Sigmoid colon (tissue), 7 donors: ENCODE results near the gene MSH4. TPM values are rescaled to one million over a fixed set of nuclear protein-coding genes. Genes with fewer than 3 reads are reported as not detected.

Source experiments
- DNase-seq: peaks from one replicate; pipeline ENCODE4 v3.0.0-alpha.2; 2019
- H3K27ac ChIP-seq, 4 donors: fragments of 200-600 bp; sonication (generic); one replicate each; pipeline ENCODE4 v1.5.1; 2016 to 2019; ENCODE audit warnings: mild to moderate bottlenecking in 1 of 4
- H3K27me3 ChIP-seq, 3 donors: fragments of 200-600 bp; sonication (generic); one replicate each; pipeline ENCODE4 v1.5.1; 2019; ENCODE audit warnings: mild to moderate bottlenecking in 1 of 3
- H3K36me3 ChIP-seq, 4 donors: fragments of 200-600 bp; sonication (generic); one replicate each; pipeline ENCODE4 v1.5.1; 2016 to 2019
- H3K4me1 ChIP-seq, 4 donors: fragments of 200-600 bp; sonication (generic); one replicate each; pipeline ENCODE4 v1.5.1; 2017 to 2019
- H3K4me3 ChIP-seq, 4 donors: fragments of 200-600 bp; sonication (generic); one replicate each; pipeline ENCODE4 v1.5.1; 2017 to 2019; ENCODE audit warnings: mild to moderate bottlenecking in 2 of 4, moderate library complexity in 1 of 4
- H3K9me3 ChIP-seq, 4 donors: fragments of 200-600 bp in 3 of 4; sonication (generic) in 3 of 4; one replicate each; pipeline versions ENCODE4 v1.5.1 to v1.6.1; 2013 to 2019
- EP300 ChIP-seq, 4 donors: sonication (generic); formaldehyde crosslinking; IDR thresholded peaks; one replicate each; pipeline ENCODE4 v1.6.1; 2017; ENCODE audit warnings: antibody characterized with exemption in 4 of 4
- POLR2A ChIP-seq, 2 donors: fragments of 450-650 bp; IDR thresholded peaks; one replicate each; pipeline ENCODE4 v1.6.1; 2016; ENCODE audit warnings: antibody characterized with exemption in 2 of 2, mild to moderate bottlenecking in 2 of 2, moderate library complexity in 2 of 2
- POLR2AphosphoS5 ChIP-seq, 4 donors: sonication (generic); formaldehyde crosslinking; IDR thresholded peaks; one replicate each; pipeline ENCODE4 v1.6.1; 2017; ENCODE audit warnings: antibody characterized with exemption in 4 of 4
- WGBS, 2 donors: extraction: QIAGEN DNeasy Blood & Tissue Kit; methylation state at CpG; one replicate each; pipeline ENCODE4 v1.1.7; 2013; 5-methylcytosine and 5-hydroxymethylcytosine counted together
- intact Hi-C: fragments of 100-400 bp; cut with DNase I; formaldehyde crosslinking; loops from one replicate; pipeline ENCODE4 v1.15.1; 2023
- polyA plus RNA-seq, 3 donors: library from polyadenylated mRNA; stranded (reverse); fragments of 200-250 nt; gene quantifications; one replicate each; pipeline ENCODE4 v1.2.3, GENCODE V29; 2013
- total RNA-seq, 4 donors: library from RNA; depleted of rRNA; stranded (reverse); fragments of >200 nt; gene quantifications; one replicate each; pipeline ENCODE4 v1.1.0, GENCODE V29; 2016
- TF ChIP-seq, protein P1 (sequence below), 4 experiments: fragments of 450-650 bp in 3 of 4; fragments of 200-600 bp in 1 of 4; IDR thresholded peaks; one replicate each; pipeline ENCODE4 v1.5.1; 2016 to 2019; ENCODE audit warnings: antibody characterized with exemption in 4 of 4, mild to moderate bottlenecking in 3 of 4, moderate library complexity in 2 of 4
- donor health status: healthy with polysubstance abuse.
- donor health status: Bipolar disorder and iron deficiency.
- donor health status: healthy.

The MSH4 gene
- total and polyA plus RNA-seq, 7 donors: 0.07 to 0.71 (median 0.53) TPM; not detected in 3

DNA sequence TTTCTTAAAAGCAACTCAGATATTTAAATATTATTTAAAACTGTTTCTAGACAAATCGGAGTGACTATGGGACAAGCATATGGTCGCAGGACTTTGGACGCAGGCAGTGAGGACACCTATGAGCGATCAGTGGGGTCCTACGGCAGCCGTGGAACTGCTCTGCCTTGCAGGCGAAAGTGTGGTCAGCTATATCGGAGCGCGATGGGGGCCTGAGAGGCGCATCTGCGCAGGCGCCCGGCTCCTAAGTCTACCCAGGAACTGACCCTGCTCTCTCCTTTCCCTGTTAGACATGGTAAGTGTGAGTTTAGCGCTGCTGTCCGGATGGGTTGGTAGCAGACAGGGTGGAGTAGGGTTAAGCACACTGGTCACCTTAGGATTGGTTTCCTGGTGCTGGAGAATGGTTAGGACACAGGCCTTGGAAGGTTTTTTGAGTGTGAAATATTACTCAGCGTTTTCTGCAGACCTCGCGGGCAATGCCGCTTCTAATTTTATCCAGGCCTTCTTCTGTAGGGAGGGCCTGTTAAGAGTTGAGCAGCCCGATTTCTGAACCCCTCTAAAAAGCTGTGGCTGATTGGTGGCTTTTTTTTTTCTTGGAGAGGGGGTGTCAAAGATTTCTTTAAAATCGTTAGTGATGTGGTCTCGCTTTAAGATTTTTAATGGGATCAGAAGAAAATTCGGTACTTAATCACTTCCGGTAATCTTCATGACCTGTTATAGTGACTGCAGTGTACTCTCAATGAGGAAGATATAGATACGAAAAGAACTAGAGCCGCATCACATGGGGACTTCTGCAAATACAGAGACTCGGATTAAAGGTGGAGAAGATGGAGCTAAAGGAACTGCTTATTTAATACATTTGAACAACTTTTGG is 10.5 kb upstream of the MSH4 start, which contains the start of gene RABGGTB:
Gene RABGGTB (plus strand): TSS at position 274 of the 871 bp plus-strand sequence. CDS start 16 bp downstream, at position 290.
- Histone ChIP-seq H3K9me3 (no peaks in the 10 kb centered on the region), H3K4me1 (peaks cover 5 to 49% (median 38%) of the 10 kb centered on the region in 4 donors), H3K36me3 (peaks cover 0 to 31% (median 5%) of the 10 kb centered on the region in 4 donors), H3K27me3 (no peaks in the 10 kb centered on the region), H3K4me3 (peak within 1 kb of the TSS; percentile 50 to 71 (median 70)), H3K27ac (peak within 1 kb of the TSS; percentile 79 to 85 (median 85))
- 0% methylated on average over 28 of the region's 28 CpGs for WGBS, 2 donors
- TF ChIP-seq, protein P1, sequence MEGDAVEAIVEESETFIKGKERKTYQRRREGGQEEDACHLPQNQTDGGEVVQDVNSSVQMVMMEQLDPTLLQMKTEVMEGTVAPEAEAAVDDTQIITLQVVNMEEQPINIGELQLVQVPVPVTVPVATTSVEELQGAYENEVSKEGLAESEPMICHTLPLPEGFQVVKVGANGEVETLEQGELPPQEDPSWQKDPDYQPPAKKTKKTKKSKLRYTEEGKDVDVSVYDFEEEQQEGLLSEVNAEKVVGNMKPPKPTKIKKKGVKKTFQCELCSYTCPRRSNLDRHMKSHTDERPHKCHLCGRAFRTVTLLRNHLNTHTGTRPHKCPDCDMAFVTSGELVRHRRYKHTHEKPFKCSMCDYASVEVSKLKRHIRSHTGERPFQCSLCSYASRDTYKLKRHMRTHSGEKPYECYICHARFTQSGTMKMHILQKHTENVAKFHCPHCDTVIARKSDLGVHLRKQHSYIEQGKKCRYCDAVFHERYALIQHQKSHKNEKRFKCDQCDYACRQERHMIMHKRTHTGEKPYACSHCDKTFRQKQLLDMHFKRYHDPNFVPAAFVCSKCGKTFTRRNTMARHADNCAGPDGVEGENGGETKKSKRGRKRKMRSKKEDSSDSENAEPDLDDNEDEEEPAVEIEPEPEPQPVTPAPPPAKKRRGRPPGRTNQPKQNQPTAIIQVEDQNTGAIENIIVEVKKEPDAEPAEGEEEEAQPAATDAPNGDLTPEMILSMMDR (IDR thresholded peaks at IDR 0.05): no peak
- TF ChIP-seq POLR2A (IDR thresholded peaks at IDR 0.05) (peak; percentile 64 to 81), EP300 (IDR thresholded peaks at IDR 0.05) (no peak), POLR2AphosphoS5 (IDR thresholded peaks at IDR 0.05) (peak; percentile 87 to 97 (median 94))
- intact Hi-C loops: loop anchor here (1.0 kb wide), 1 partner anchor 62 kb away; the partner anchor contains the start of gene ACADM
- peak; percentile 96 for DNase-seq

DNA sequence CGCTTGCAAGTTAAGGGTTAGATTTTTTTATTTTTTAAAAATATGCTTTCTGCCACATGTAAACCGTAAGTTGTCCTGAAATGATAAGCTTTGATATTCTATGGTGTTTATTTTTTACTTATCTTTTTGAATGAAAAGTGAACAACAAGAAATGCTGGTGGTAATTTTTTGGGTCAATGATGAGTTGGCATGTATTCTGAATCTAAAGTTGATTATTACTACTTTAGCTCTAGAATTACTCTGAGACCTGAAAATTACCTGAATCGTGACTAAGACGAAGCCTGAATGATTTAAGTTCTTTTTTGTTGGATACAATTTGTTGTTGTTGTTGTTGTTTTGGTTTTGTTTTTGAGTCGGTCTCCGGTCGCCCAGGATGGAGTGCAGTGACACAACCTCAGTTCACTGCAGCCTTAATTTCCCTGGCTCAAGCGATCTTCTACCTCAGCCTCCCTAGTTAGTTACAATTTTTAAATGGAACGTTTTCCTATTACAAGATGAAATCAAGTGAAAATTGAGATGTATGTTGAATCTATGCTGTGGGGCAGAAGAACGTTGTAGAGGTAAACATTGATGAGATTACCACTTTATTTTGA is 9.7 kb upstream of the MSH4 start:
- intact Hi-C loops: loop anchor here (1.0 kb wide), 1 partner anchor 63 kb away; the partner anchor contains the start of gene ACADM

DNA sequence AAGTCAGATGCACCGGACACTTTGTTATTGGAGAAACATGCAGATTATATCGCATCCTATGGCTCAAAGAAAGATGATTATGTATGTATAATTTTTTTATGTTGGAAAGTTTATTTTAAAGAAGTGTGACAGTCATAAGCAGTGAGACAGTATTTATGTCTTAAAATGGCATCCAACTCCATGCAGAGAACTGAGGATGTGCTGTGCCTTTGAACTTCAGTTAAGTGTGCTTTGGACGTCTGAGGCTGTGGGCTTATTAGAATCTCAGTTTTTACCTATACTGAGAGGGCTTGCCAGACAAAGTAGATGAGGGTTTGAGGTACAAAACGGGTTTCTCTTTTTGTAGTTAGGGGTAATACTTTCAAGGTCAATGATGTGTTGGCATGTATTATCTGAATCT is 9.2 kb upstream of the MSH4 start:
- peaks cover 5 to 49% (median 38%) of the 10 kb centered on the region in 4 donors for H3K4me1 ChIP-seq
- no peaks in the 10 kb centered on the region for H3K27me3 ChIP-seq
- no peak for TF ChIP-seq EP300 (IDR thresholded peaks at IDR 0.05)
- TF ChIP-seq POLR2AphosphoS5 (IDR thresholded peaks at IDR 0.05): no peak
- TF ChIP-seq, protein P1 (IDR thresholded peaks at IDR 0.05): no peak
- no peak for TF ChIP-seq POLR2A (IDR thresholded peaks at IDR 0.05)
- H3K27ac ChIP-seq: peak overlapping the region; percentile 3 to 85 (median 82)
- DNase-seq: no peak
- WGBS, 2 donors: 2 to 15% methylated on average over 4 of the region's 4 CpGs
- intact Hi-C loops: no loop called here
- H3K4me3 ChIP-seq: peak overlapping the region; percentile 50 to 71 (median 70)
- no peaks in the 10 kb centered on the region for H3K9me3 ChIP-seq
- H3K36me3 ChIP-seq: peaks cover 6 to 44% (median 11%) of the 10 kb centered on the region in 4 donors

More for the DNA sequence above, 9.7 kb upstream of the MSH4 start:
- Histone ChIP-seq H3K27ac (peak overlapping the region; percentile 79 to 85 (median 85)), H3K36me3 (peaks cover 1 to 39% (median 9%) of the 10 kb centered on the region in 4 donors), H3K4me1 (peaks cover 5 to 49% (median 38%) of the 10 kb centered on the region in 4 donors), H3K9me3 (no peaks in the 10 kb centered on the region), H3K27me3 (no peaks in the 10 kb centered on the region), H3K4me3 (peak overlapping the region; percentile 50 to 71 (median 70))
- DNase-seq: no peak
- TF ChIP-seq POLR2A (IDR thresholded peaks at IDR 0.05) (no peak), EP300 (IDR thresholded peaks at IDR 0.05) (no peak), POLR2AphosphoS5 (IDR thresholded peaks at IDR 0.05) (no peak)
- TF ChIP-seq, protein P1 (IDR thresholded peaks at IDR 0.05): no peak
- WGBS, 2 donors: 1 to 4% methylated on average over 10 of the region's 10 CpGs

DNA sequence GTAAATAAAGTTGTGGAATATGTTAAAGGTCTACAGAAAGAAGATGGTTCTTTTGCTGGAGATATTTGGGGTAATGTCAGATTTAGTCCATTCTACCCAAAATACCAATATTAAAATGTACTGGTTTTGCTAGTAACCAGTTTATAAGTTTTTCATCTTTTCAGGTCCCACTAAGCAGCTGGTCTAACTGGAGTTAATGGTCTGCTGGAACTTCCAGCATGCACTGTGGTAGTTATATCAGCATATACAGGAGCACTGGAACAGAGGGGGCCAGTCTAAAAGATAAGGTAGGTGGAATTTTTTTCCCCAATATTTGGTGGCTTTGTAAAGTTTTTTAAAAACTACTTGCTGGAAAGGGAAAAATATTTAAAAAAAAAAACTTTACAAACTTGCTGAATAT is 6.7 kb upstream of the MSH4 start:
- no peak for TF ChIP-seq EP300 (IDR thresholded peaks at IDR 0.05)
- no peak for TF ChIP-seq POLR2AphosphoS5 (IDR thresholded peaks at IDR 0.05)
- no peak for TF ChIP-seq POLR2A (IDR thresholded peaks at IDR 0.05)
- TF ChIP-seq, protein P1 (IDR thresholded peaks at IDR 0.05): no peak
- H3K27me3 ChIP-seq: no peaks in the 10 kb centered on the region
- H3K9me3 ChIP-seq: no peaks in the 10 kb centered on the region
- intact Hi-C loops: no loop called here
- peaks cover 12 to 69% (median 31%) of the 10 kb centered on the region in 4 donors for H3K36me3 ChIP-seq
- no peak overlapping the region for H3K4me3 ChIP-seq
- H3K4me1 ChIP-seq: peaks cover 5 to 49% (median 38%) of the 10 kb centered on the region in 4 donors
- H3K27ac ChIP-seq: no peak overlapping the region
- no peak for DNase-seq
